Liver (tissue), 10 donors: Measurements from ENCODE around the gene SOX21. TPM values are rescaled to one million over a fixed set of nuclear protein-coding genes. Genes with fewer than 3 reads are reported as not detected.

Source experiments
- DNase-seq: peaks from one replicate; pipeline ENCODE4 v3.0.0-alpha.2; 2017; ENCODE audit warnings: low spot score
- H3K27ac ChIP-seq, 2 donors: one replicate each; pipeline ENCODE4 v1.7.0; 2013; ENCODE audit warnings: inconsistent platforms in 2 of 2, low read length in 2 of 2, control low read depth in 1 of 2, low read depth in 1 of 2, mild to moderate bottlenecking in 1 of 2
- H3K27me3 ChIP-seq, 4 donors: one replicate each; pipeline versions ENCODE4 v1.6.1 to v1.7.0; 2013; ENCODE audit warnings: low read length in 3 of 4, inconsistent platforms in 1 of 4, mild to moderate bottlenecking in 1 of 4, moderate library complexity in 1 of 4; ENCODE audit not compliant: control insufficient read depth in 4 of 4, insufficient read depth in 4 of 4
- H3K36me3 ChIP-seq, 4 donors: one replicate each; pipeline versions ENCODE4 v1.6.1 to v1.7.0; 2013; ENCODE audit warnings: low read length in 3 of 4, mild to moderate bottlenecking in 3 of 4, low read depth in 1 of 4, moderate library complexity in 1 of 4; ENCODE audit not compliant: control insufficient read depth in 4 of 4, insufficient read depth in 3 of 4
- H3K4me1 ChIP-seq, 4 donors: one replicate each; pipeline versions ENCODE4 v1.6.1 to v1.7.0; 2013; ENCODE audit warnings: low read length in 3 of 4, mild to moderate bottlenecking in 3 of 4, moderate library complexity in 1 of 4; ENCODE audit not compliant: control insufficient read depth in 4 of 4, insufficient read depth in 4 of 4
- H3K4me3 ChIP-seq, 3 donors: one replicate each; pipeline versions ENCODE4 v1.6.1 to v1.7.0; 2013; ENCODE audit warnings: low read length in 3 of 3, control low read depth in 1 of 3, low read depth in 1 of 3, mild to moderate bottlenecking in 1 of 3
- H3K9ac ChIP-seq, 2 donors: one replicate each; pipeline ENCODE4 v1.7.0; 2013; ENCODE audit warnings: low read length in 2 of 2, mild to moderate bottlenecking in 2 of 2, moderate library complexity in 2 of 2, control low read depth in 1 of 2, low read depth in 1 of 2
- H3K9me3 ChIP-seq, 4 donors: one replicate each; pipeline versions ENCODE4 v1.6.1 to v1.7.0; 2013; ENCODE audit warnings: low read length in 3 of 4; ENCODE audit not compliant: control insufficient read depth in 4 of 4
- FOXA1 ChIP-seq: IDR thresholded peaks from 2 replicates; pipeline ENCODE4 v1.6.1; 2016; ENCODE audit warnings: antibody characterized with exemption
- GABPA ChIP-seq, 2 donors: IDR thresholded peaks in 1 of 2; conservative IDR thresholded peaks in 1 of 2; 2 replicates each; pipeline ENCODE4 v1.6.1; 2016; ENCODE audit warnings: antibody characterized with exemption in 2 of 2, mild to moderate bottlenecking in 1 of 2, moderate library complexity in 1 of 2
- HNF4A ChIP-seq, 2 donors: conservative IDR thresholded peaks; 2 replicates each; pipeline ENCODE4 v1.6.1; 2016; ENCODE audit warnings: antibody characterized with exemption in 2 of 2, mild to moderate bottlenecking in 2 of 2
- HNF4G ChIP-seq: IDR thresholded peaks from 2 replicates; pipeline ENCODE4 v1.6.1; 2016; ENCODE audit warnings: antibody characterized with exemption
- RAD21 ChIP-seq, 2 donors: IDR thresholded peaks; 2 replicates each; pipeline ENCODE4 v1.6.1; 2016; ENCODE audit warnings: antibody characterized with exemption in 2 of 2, mild to moderate bottlenecking in 2 of 2
- TAF1 ChIP-seq: conservative IDR thresholded peaks from 2 replicates; pipeline ENCODE4 v1.6.1; 2016; ENCODE audit warnings: antibody characterized with exemption, mild to moderate bottlenecking
- WGBS: extraction: QIAGEN DNeasy Blood & Tissue Kit; methylation state at CpG from one replicate; pipeline ENCODE4 v1.1.7; 2013; 5-methylcytosine and 5-hydroxymethylcytosine counted together
- polyA plus RNA-seq, 2 donors: library from polyadenylated mRNA; stranded (reverse) in 1 of 2; unstranded in 1 of 2; fragments of 200-250 nt in 1 of 2; fragments of >200 nt in 1 of 2; fragmentation: Nextera tagmentation in 1 of 2; extraction: Ambion mirVana in 1 of 2; gene quantifications; one replicate each; pipeline versions ENCODE4 v1.2.1 to v1.2.3, GENCODE V29; 2013 to 2015
- small RNA-seq: library from RNA; depleted of rRNA; stranded (forward); fragments of <200 nt; gene quantifications from one replicate; pipeline ENCODE3, GENCODE V24; 2014
- total RNA-seq, 2 donors: library from RNA; depleted of rRNA; stranded (reverse); fragments of >200 nt; gene quantifications; one replicate each; pipeline ENCODE4 v1.2.3, GENCODE V29; 2014
- TF ChIP-seq, protein P1 (sequence below): IDR thresholded peaks from 2 replicates; pipeline ENCODE4 v1.6.1; 2016; ENCODE audit warnings: antibody characterized with exemption
- TF ChIP-seq, protein P2 (sequence below): IDR thresholded peaks from 2 replicates; pipeline ENCODE4 v1.6.1; 2016; ENCODE audit warnings: antibody characterized with exemption
- donor health status: healthy.
- donor health status: healthy.
- donor health status: healthy.
- donor health status: healthy.
- donor health status: healthy.

SOX21 gene
- total and polyA plus RNA-seq, 4 donors, result not detected

DNA sequence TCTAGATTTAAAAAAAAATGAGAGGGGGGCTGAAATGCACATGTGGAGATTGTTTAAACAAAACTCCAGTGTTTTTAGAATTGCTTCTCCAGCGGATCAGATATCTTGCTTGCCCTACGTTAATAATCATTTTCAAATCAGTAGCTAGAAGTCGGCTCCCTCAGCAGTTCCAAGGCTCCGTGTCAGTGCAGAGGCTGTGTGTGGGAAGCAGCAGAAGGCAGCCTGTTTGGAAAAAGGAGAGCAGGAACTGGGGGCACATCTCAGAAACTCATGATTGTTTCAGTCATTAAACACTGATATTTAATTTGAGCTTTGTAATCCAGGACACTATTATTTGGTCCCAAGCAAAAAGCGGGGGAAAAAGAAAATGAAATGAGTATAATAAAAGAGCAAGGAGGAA lies 50.9 kb downstream of the SOX21 start (continued):
- TF ChIP-seq, protein P1, sequence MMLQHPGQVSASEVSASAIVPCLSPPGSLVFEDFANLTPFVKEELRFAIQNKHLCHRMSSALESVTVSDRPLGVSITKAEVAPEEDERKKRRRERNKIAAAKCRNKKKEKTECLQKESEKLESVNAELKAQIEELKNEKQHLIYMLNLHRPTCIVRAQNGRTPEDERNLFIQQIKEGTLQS, result no peak
- TF ChIP-seq GABPA (IDR thresholded peaks at IDR 0.05 in 1 of 2, conservative IDR thresholded peaks at IDR 0.05 in 1 of 2) (no peak), RAD21 (IDR thresholded peaks at IDR 0.05) (no peak)
- TF ChIP-seq, protein P2, sequence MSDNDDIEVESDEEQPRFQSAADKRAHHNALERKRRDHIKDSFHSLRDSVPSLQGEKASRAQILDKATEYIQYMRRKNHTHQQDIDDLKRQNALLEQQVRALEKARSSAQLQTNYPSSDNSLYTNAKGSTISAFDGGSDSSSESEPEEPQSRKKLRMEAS, result no peak

DNA sequence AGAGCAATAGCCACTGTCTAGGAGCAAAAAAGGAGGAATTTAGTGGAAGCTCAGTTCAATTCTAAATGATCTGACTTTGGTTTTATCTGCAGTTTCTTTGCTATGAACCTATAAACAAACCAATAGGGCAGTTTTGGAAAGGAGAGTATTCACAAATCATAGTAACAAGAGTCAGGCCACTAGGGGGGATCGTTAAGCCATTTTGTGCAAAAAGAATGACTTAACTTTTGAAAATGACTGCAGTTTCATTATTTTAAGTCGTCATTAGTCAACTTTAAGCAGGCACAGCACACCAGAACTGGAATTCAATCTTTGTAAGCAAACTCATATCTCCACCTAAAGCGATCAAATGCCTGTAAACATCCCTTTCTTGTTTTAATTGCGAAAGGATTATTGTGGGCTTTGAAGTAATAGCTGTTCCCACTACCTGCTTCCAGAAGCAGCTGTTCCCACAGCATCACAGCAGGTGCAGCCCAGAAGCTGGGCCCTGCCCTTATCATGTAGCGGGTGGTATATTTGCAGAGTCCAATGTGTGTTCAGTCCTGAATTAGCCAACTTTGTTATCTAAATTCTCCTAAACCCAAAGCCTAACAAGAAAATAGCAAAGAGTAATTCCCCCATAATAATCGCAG lies 51.5 kb downstream of the SOX21 start:
- Histone ChIP-seq H3K9ac (no peak overlapping the region), H3K27me3 (peaks cover 0 to 2% (median 1%) of the 10 kb centered on the region in 4 donors), H3K4me3 (no peak overlapping the region), H3K36me3 (no peaks in the 10 kb centered on the region), H3K27ac (no peak overlapping the region), H3K4me1 (no peaks in the 10 kb centered on the region), H3K9me3 (no peaks in the 10 kb centered on the region)
- no peak for DNase-seq
- TF ChIP-seq HNF4A (conservative IDR thresholded peaks at IDR 0.05) (no peak), FOXA1 (no peak), TAF1 (no peak), HNF4G (no peak)
- WGBS, result 40% methylated on average over 6 of the region's 6 CpGs

Small RNA genes lying within 50 kb of the gene (small RNA-seq; reads per million reads assigned to genes)
- not detected for gene RN7SL585P

Other genes with a start within 250 kb of the SOX21 start
- under 1 TPM; 0.08 to 0.19 TPM for gene DCT, start 232.9 kb downstream of the SOX21 start, total RNA-seq
- not detected for gene DCT, start 232.9 kb downstream of the SOX21 start, polyA plus RNA-seq
- gene TGDS, start 116.4 kb downstream of the SOX21 start, total RNA-seq, result 10 to 100 TPM in 1 of 2 donors, 1 to 10 TPM in 1; 7.8 to 11.4 TPM
- gene TGDS, start 116.4 kb downstream of the SOX21 start, polyA plus RNA-seq, result 10 to 100 TPM in 1 of 2 donors, 1 to 10 TPM in 1; 5.7 to 11.1 TPM
- gene GPR180, start 110.7 kb downstream of the SOX21 start, total RNA-seq, result 1 to 10 TPM; 3.5 to 8.3 TPM
- gene GPR180, start 110.7 kb downstream of the SOX21 start, polyA plus RNA-seq, result 1 to 10 TPM; 2.1 to 2.2 TPM